GM19372 (cell line): ENCODE measurements around the gene GRIK4.
"Not testable (repeated sequence)": the region's sequence is repeated elsewhere in the genome, so short reads cannot be mapped to it uniquely, and the experiment has no call there.

Experiments
- ATAC-seq: cut with Tn5 transposase; IDR thresholded peaks from one replicate; pipeline ENCODE4 v1.9.1; 2021; ENCODE audit warnings: mild to moderate bottlenecking, low read depth, moderate library complexity; ENCODE audit not compliant: unreplicated experiment

Gene GRIK4

GRCh38 chr11:120597250-120598215 is 86.0 kb downstream of the GRIK4 start:
- ATAC-seq: no peak

GRCh38 chr11:120598517-120599257 is 87.1 kb downstream of the GRIK4 start:
- no peak for ATAC-seq

- ATAC-seq: no peak
These were observed 88.4 kb downstream of the GRIK4 start for GRCh38 chr11:120599816-120600420.

GRCh38 chr11:120601536-120601935 is 90.0 kb downstream of the GRIK4 start:
- no peak for ATAC-seq

- ATAC-seq: no peak
These were observed 91.5 kb downstream of the GRIK4 start for GRCh38 chr11:120603071-120603470.

GRCh38 chr11:120605469-120605868 is 93.9 kb downstream of the GRIK4 start:
- no peak for ATAC-seq

- no peak for ATAC-seq
These were observed 94.9 kb downstream of the GRIK4 start for GRCh38 chr11:120606211-120607010.

- ATAC-seq: no peak
These were observed 96.5 kb downstream of the GRIK4 start for GRCh38 chr11:120608061-120608460.

- ATAC-seq: no peak
These were observed 97.2 kb downstream of the GRIK4 start for GRCh38 chr11:120608760-120609211.

- ATAC-seq: no peak
These were observed 98.6 kb downstream of the GRIK4 start for GRCh38 chr11:120610111-120610510.

GRCh38 chr11:120611581-120611980 is 100.0 kb downstream of the GRIK4 start:
- ATAC-seq: no peak

GRCh38 chr11:120612513-120613263 is 101.1 kb downstream of the GRIK4 start:
- ATAC-seq: peak; percentile 73

GRCh38 chr11:120613264-120614226 is 102.0 kb downstream of the GRIK4 start:
- peak; percentile 56 for ATAC-seq

GRCh38 chr11:120615391-120615790 is 103.8 kb downstream of the GRIK4 start:
- ATAC-seq: no peak

- no peak for ATAC-seq
These were observed 106.9 kb downstream of the GRIK4 start for GRCh38 chr11:120618399-120618798.

- ATAC-seq: no peak
These were observed 110.8 kb downstream of the GRIK4 start for GRCh38 chr11:120622189-120622875.

- ATAC-seq: not testable (repeated sequence)
These were observed 113.4 kb downstream of the GRIK4 start for GRCh38 chr11:120624992-120625391.

GRCh38 chr11:120625565-120625964 is 114.0 kb downstream of the GRIK4 start:
- ATAC-seq: no peak
